CD14-positive monocyte (primary cell): ENCODE results near the gene PAGR1. TPM values are rescaled to one million over a fixed set of nuclear protein-coding genes. Genes with fewer than 3 reads are reported as not detected.
"Not testable (repeated sequence)": the region's sequence is repeated elsewhere in the genome, so short reads cannot be mapped to it uniquely, and the experiment has no call there.

Source experiments
- DNase-seq, 3 donors: peaks; one replicate each; pipeline ENCODE4 v3.0.0-alpha.2; 2011 to 2022
- H2AFZ ChIP-seq: 2 replicates; pipeline ENCODE4 v1.6.0; 2012; ENCODE audit warnings: mild to moderate bottlenecking, low read depth, low read length, inconsistent platforms; ENCODE audit not compliant: insufficient read depth, poor library complexity, severe bottlenecking
- H3K27ac ChIP-seq, 2 donors: 1 replicate in 1 of 2; 2 replicates in 1 of 2; pipeline ENCODE4 v1.5.1; 2012 to 2013; ENCODE audit warnings: low read length in 2 of 2, control low read depth in 1 of 2, inconsistent platforms in 1 of 2, low read depth in 1 of 2, mild to moderate bottlenecking in 1 of 2
- H3K27me3 ChIP-seq, 2 donors: one replicate each; pipeline versions ENCODE4 v1.6.0 to v1.6.1; 2011 to 2013; ENCODE audit warnings: low read length in 2 of 2; ENCODE audit not compliant: control insufficient read depth in 2 of 2, insufficient read depth in 2 of 2
- H3K36me3 ChIP-seq, 2 donors: replicated peaks in 1 of 2; 1 replicate in 1 of 2; 2 replicates in 1 of 2; pipeline versions ENCODE4 v1.5.1 to v1.6.1; 2012 to 2013; ENCODE audit warnings: low read length in 2 of 2, control low read depth in 1 of 2, inconsistent platforms in 1 of 2, mild to moderate bottlenecking in 1 of 2; ENCODE audit not compliant: insufficient read depth in 2 of 2, control insufficient read depth in 1 of 2
- H3K4me1 ChIP-seq, 2 donors: 1 replicate in 1 of 2; 2 replicates in 1 of 2; pipeline versions ENCODE4 v1.5.1 to v1.6.1; 2012 to 2013; ENCODE audit warnings: low read length in 2 of 2, control low read depth in 1 of 2, inconsistent platforms in 1 of 2, mild to moderate bottlenecking in 1 of 2, moderate library complexity in 1 of 2; ENCODE audit not compliant: insufficient read depth in 2 of 2, control insufficient read depth in 1 of 2
- H3K4me2 ChIP-seq: replicated peaks from 2 replicates; pipeline ENCODE3; 2012; ENCODE audit warnings: low read length, moderate library complexity, mild to moderate bottlenecking; ENCODE audit not compliant: poor library complexity, severe bottlenecking; ENCODE audit errors: extremely low read depth
- H3K4me3 ChIP-seq, 3 experiments: fragments of 200-600 bp in 1 of 3; sonication (generic) in 1 of 3; replicated peaks in 1 of 3; 1 replicate in 2 of 3; 2 replicates in 1 of 3; pipeline ENCODE4 v1.5.1; 2011 to 2013; ENCODE audit warnings: low read length in 3 of 3, mild to moderate bottlenecking in 3 of 3, control low read depth in 2 of 3, low read depth in 2 of 3, inconsistent platforms in 1 of 3, moderate library complexity in 1 of 3
- H3K79me2 ChIP-seq: 2 replicates; pipeline ENCODE4 v1.6.0; 2012; ENCODE audit warnings: mild to moderate bottlenecking, control low read depth, inconsistent platforms, low read length, moderate library complexity; ENCODE audit not compliant: insufficient read depth
- H3K9ac ChIP-seq: 2 replicates; pipeline ENCODE4 v1.6.0; 2017; ENCODE audit warnings: low read length, mild to moderate bottlenecking; ENCODE audit not compliant: insufficient read depth, poor library complexity, severe bottlenecking
- H3K9me3 ChIP-seq, 2 donors: replicated peaks in 1 of 2; 1 replicate in 1 of 2; 2 replicates in 1 of 2; pipeline versions ENCODE4 v1.5.1 to v1.6.1; 2012 to 2013; ENCODE audit warnings: low read length in 2 of 2, control low read depth in 1 of 2; ENCODE audit not compliant: control insufficient read depth in 1 of 2, insufficient read depth in 1 of 2
- H4K20me1 ChIP-seq: 2 replicates; pipeline ENCODE4 v1.6.0; 2012; ENCODE audit warnings: mild to moderate bottlenecking, low read length, control low read depth, moderate library complexity; ENCODE audit not compliant: insufficient read depth
- H3K27ac Mint-ChIP-seq, 7 donors: one replicate each; pipeline ENCODE4 v1.8.0; 2020; ENCODE audit warnings: mild to moderate bottlenecking in 7 of 7, mixed read lengths in 7 of 7, moderate library complexity in 6 of 7, inconsistent platforms in 2 of 7
- H3K27me3 Mint-ChIP-seq, 3 donors: one replicate each; pipeline ENCODE4 v1.8.0; 2021 to 2022; ENCODE audit warnings: low read depth in 3 of 3, mild to moderate bottlenecking in 3 of 3, mixed read lengths in 3 of 3, moderate library complexity in 3 of 3, inconsistent platforms in 1 of 3
- H3K36me3 Mint-ChIP-seq, 2 donors: one replicate each; pipeline ENCODE4 v1.8.0; 2020; ENCODE audit warnings: mixed read lengths in 2 of 2, inconsistent platforms in 1 of 2, mild to moderate bottlenecking in 1 of 2
- H3K4me1 Mint-ChIP-seq: one replicate; pipeline ENCODE4 v1.8.0; 2020; ENCODE audit warnings: mild to moderate bottlenecking, mixed read lengths
- H3K4me3 Mint-ChIP-seq, 2 donors: one replicate each; pipeline ENCODE4 v1.8.0; 2020; ENCODE audit warnings: mild to moderate bottlenecking in 2 of 2, mixed read lengths in 2 of 2, moderate library complexity in 1 of 2
- H3K9me3 Mint-ChIP-seq, 7 donors: one replicate each; pipeline ENCODE4 v1.8.0; 2020 to 2022; ENCODE audit warnings: mixed read lengths in 7 of 7, mild to moderate bottlenecking in 6 of 7, moderate library complexity in 6 of 7, inconsistent platforms in 2 of 7
- CTCF ChIP-seq: fragments of 200-600 bp; IDR thresholded peaks from one replicate; pipeline ENCODE4 v1.8.0; 2022; ENCODE audit warnings: antibody characterized with exemption, mild to moderate bottlenecking
- WGBS: methylation state at CpG from one replicate; pipeline ENCODE4 v1.1.5; 2013; ENCODE audit warnings: missing lambda C conversion rate; ENCODE audit not compliant: insufficient coverage; 5-methylcytosine and 5-hydroxymethylcytosine counted together
- intact Hi-C, 2 donors: fragments of 100-400 bp; cut with micrococcal nuclease; formaldehyde crosslinking; loops; one replicate each; pipeline versions ENCODE4 v1.15.0 to v1.15.1; 2023
- polyA plus RNA-seq, 3 donors: library from polyadenylated mRNA; depleted of rRNA in 1 of 3; unstranded in 2 of 3; stranded (reverse) in 1 of 3; fragments of 300-500 nt in 2 of 3; fragments of >200 nt in 1 of 3; fragmentation: Illumina TruSeq in 2 of 3; gene quantifications; 1 replicate in 2 of 3; 2 replicates in 1 of 3; pipeline ENCODE4 v1.2.3, GENCODE V29; 2012 to 2021

Gene PAGR1
- polyA plus RNA-seq, 3 donors = 12.6 to 43.4 (median 36.3) TPM

- intact Hi-C loops = no loop called here
- Histone ChIP-seq H3K9ac (no peak overlapping the region), H3K27me3 (no peaks in the 10 kb centered on the region), H3K27ac (no peak overlapping the region), H4K20me1 (no peaks in the 10 kb centered on the region), H3K9me3 (no peaks in the 10 kb centered on the region), H3K4me3 (peak overlapping the region in 1 of 3 experiments; percentile 12), H2AFZ (peak overlapping the region; percentile 46), H3K4me1 (peaks cover 25 to 27% of the 10 kb centered on the region in 2 donors), H3K36me3 (no peaks in the 10 kb centered on the region), H3K4me2 (peak overlapping the region; percentile 12), H3K79me2 (no peaks in the 10 kb centered on the region)
- no peak for TF ChIP-seq CTCF
- no peak for DNase-seq
- Mint-ChIP-seq H3K27me3 (peaks cover 0 to 8% (median 0%) of the 10 kb centered on the region in 3 donors), H3K27ac (peak overlapping the region in 5 of 7 donors; percentile 9 to 55 (median 30)), H3K36me3 (no peaks in the 10 kb centered on the region), H3K4me1 (peaks cover 31% of the 10 kb centered on the region), H3K9me3 (no peaks in the 10 kb centered on the region), H3K4me3 (peak overlapping the region; percentile 55 to 66)
- 38% methylated on average over 4 of the region's 7 CpGs for WGBS
Measured at GRCh38 chr16:29770250-29770929, 45.6 kb upstream of the PAGR1 start.

- Mint-ChIP-seq H3K4me3 (peak overlapping the region in 1 of 2 donors; percentile 49), H3K4me1 (peaks cover 31% of the 10 kb centered on the region), H3K27ac (peak overlapping the region in 2 of 7 donors; percentile 23 to 55)
- H3K36me3 ChIP-seq, H3K9me3 ChIP-seq, H3K27me3 Mint-ChIP-seq, intact Hi-C loops, H3K27ac ChIP-seq, H3K4me3 ChIP-seq, H3K36me3 Mint-ChIP-seq, DNase-seq, H3K27me3 ChIP-seq, H3K4me2 ChIP-seq, H4K20me1 ChIP-seq, H3K9me3 Mint-ChIP-seq, H3K9ac ChIP-seq, H2AFZ ChIP-seq, H3K79me2 ChIP-seq: not testable (repeated sequence)
- H3K4me1 ChIP-seq = peaks cover 25 to 27% of the 10 kb centered on the region in 2 donors
- WGBS = 62% methylated on average over 5 of the region's 7 CpGs
Measured at GRCh38 chr16:29772330-29772729, 43.6 kb upstream of the PAGR1 start.
